AG04449 (cell line): ENCODE data around the gene CDC20.

Experiments used
- CTCF ChIA-PET: fragments of 350-600 bp; formaldehyde crosslinking; extraction: SDS; loops from one replicate; lab custom pipeline; 2021; ENCODE audit warnings: antibody characterized with exemption; lab: Yijun Ruan, JAX
- POLR2A ChIA-PET: fragments of 400-600, 350-600 bp; formaldehyde crosslinking; extraction: SDS; loops from one replicate; lab custom pipeline; 2020; ENCODE audit warnings: antibody characterized with exemption, inconsistent platforms; lab: Yijun Ruan, JAX
- DNase-seq: peaks from one replicate; pipeline ENCODE4 v3.0.0-alpha.2; 2010; ENCODE audit warnings: low read depth, low spot score
- H3K4me3 ChIP-seq: 2 replicates; pipeline ENCODE4 v1.5.1; 2011; ENCODE audit warnings: low read depth, mild to moderate bottlenecking, control low read depth, low read length
- CTCF ChIP-seq: IDR thresholded peaks from one replicate; pipeline ENCODE4 v1.5.1; 2011; ENCODE audit warnings: mild to moderate bottlenecking, moderate library complexity, low read length, control low read depth, inconsistent platforms; ENCODE audit not compliant: insufficient read depth; ENCODE audit errors: missing control alignments

Gene CDC20

DNA sequence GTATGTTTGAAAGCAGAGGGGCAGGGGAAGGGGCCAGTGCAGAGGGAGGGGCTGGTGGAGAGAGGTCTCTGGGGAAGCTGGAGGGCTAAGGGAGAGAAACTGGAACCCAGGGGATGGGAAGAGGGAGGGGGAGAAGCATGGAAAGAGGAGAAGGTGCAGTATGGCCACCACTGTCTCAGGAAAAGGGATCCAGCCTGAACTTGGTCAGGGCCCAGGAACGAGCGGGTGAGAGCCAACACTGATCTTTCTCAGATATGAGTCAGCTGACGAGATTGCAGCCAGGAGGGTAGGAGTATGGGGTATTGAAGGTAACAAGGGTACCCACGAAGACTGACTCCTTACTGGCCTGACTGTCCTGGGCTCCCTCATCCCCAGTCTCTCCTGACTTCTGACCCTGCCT, 40.0 kb upstream of the CDC20 start:
- DNase-seq, result no peak
- no peak overlapping the region for H3K4me3 ChIP-seq
- POLR2A ChIA-PET, result no interaction called here
- no peak for TF ChIP-seq CTCF
- CTCF ChIA-PET, result no interaction called here

DNA sequence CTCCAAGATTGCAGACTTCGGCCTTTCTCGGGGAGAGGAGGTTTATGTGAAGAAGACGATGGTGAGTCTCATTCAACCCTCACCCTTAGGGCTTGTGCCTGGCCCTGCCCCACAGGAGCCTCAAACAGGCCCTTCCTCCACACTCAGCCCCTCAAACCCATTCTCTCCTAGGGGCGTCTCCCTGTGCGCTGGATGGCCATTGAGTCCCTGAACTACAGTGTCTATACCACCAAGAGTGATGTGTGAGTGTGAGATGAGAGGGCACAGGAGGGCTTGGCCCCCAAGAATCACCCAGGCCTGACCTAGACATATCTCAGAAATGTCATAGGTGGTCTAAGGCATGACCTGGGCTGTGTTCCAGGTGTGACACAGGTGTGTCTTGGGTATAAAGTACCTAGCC, 39.5 kb upstream of the CDC20 start:
- TF ChIP-seq CTCF, result no peak
- ChIA-PET POLR2A (no interaction called here), CTCF (no interaction called here)
- no peak for DNase-seq
- no peak overlapping the region for H3K4me3 ChIP-seq

GRCh38 chr1:43319766-43320165, 39.0 kb upstream of the CDC20 start:
- POLR2A ChIA-PET, result no interaction called here
- no peak for DNase-seq
- CTCF ChIA-PET, result no interaction called here
- H3K4me3 ChIP-seq, result no peak overlapping the region
- TF ChIP-seq CTCF, result no peak

DNA sequence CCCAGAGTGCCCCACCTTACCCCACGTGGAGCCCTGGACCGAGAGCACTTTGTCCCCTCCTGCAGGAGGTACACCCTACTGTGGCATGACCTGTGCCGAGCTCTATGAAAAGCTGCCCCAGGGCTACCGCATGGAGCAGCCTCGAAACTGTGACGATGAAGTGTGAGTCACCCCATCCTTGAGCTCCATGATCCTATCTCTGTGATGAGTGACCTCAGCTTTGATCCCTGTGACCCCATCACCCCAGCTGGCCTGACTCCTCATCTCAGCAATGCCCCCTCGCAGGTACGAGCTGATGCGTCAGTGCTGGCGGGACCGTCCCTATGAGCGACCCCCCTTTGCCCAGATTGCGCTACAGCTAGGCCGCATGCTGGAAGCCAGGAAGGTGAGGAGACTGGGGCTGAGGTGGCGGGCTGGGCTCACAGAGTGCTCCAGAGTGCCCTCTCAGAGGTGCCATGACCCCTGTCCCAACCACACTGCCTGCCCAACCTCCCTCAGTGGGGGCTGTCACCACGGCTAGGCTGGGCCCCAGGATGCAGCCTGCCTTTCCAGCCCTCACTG, 37.4 kb upstream of the CDC20 start:
- no peak for TF ChIP-seq CTCF
- ChIA-PET POLR2A (interaction anchor here (0.7 kb wide), 1 partner anchor 37 kb away, joined by 3 read pairs; the partner anchor contains the start of gene CDC20), CTCF (no interaction called here)
- DNase-seq, result no peak
- H3K4me3 ChIP-seq, result no peak overlapping the region

GRCh38 chr1:43322506-43322905, 36.3 kb upstream of the CDC20 start:
- DNase-seq, result no peak
- ChIA-PET POLR2A (no interaction called here), CTCF (no interaction called here)

DNA sequence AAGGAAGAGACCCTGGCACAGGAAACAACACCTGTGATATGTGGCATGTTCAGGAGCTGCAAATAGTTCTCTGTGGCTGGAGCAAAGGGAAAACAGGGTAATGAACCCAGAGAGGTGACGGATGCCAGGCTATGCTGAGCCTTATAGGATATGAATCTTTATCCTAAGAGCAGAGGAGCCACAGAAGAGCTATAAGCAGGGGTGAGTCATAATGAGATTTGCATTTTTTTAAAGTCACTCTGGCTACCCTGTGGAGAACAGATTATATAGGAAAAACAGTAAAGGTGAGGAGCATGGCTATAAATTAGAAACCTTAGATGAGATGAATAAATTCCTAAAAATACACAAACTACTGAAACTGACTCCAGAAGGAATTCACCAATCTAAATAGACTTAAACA, 34.0 kb upstream of the CDC20 start:
- POLR2A ChIA-PET, result no interaction called here
- no peak for DNase-seq
- CTCF ChIA-PET, result interaction anchor here (1.3 kb wide), 1 partner anchor 98 kb away, joined by 4 read pairs; no protein-coding TSS in a partner anchor
- H3K4me3 ChIP-seq, result no peak overlapping the region
- TF ChIP-seq CTCF, result no peak

More at GRCh38 chr1:43322506-43322905, 36.3 kb upstream of the CDC20 start:
- no peak for TF ChIP-seq CTCF
- H3K4me3 ChIP-seq, result no peak overlapping the region
